Endodermal cell (in vitro differentiated cells): ENCODE results near the gene DHX9. TPM values are rescaled to one million over a fixed set of nuclear protein-coding genes. Genes with fewer than 3 reads are reported as not detected.
"Not testable (repeated sequence)": the region's sequence is repeated elsewhere in the genome, so short reads cannot be mapped to it uniquely, and the experiment has no call there.

Experiments used
- DNase-seq: peaks from one replicate; pipeline ENCODE4 v3.0.0-alpha.2; 2017
- H3K27ac ChIP-seq: 2 replicates; pipeline ENCODE4 v1.5.1; 2013; ENCODE audit warnings: mild to moderate bottlenecking, low read depth, low read length, moderate library complexity
- H3K27me3 ChIP-seq: 2 replicates; pipeline ENCODE4 v1.6.1; 2013; ENCODE audit warnings: mild to moderate bottlenecking, low read length, moderate library complexity; ENCODE audit not compliant: insufficient read depth, control insufficient read depth, poor library complexity, severe bottlenecking
- H3K36me3 ChIP-seq: 2 replicates; pipeline ENCODE4 v1.7.0; 2013; ENCODE audit warnings: mild to moderate bottlenecking, low read length, moderate library complexity; ENCODE audit not compliant: control insufficient read depth, insufficient read depth
- H3K4me1 ChIP-seq: one replicate; pipeline ENCODE4 v1.7.0; 2013; ENCODE audit warnings: low read length; ENCODE audit not compliant: control insufficient read depth, insufficient read depth
- H3K4me3 ChIP-seq: 2 replicates; pipeline ENCODE4 v1.5.1; 2013; ENCODE audit warnings: mild to moderate bottlenecking, low read length, moderate library complexity
- H3K9ac ChIP-seq: 2 replicates; pipeline ENCODE4 v1.6.1; 2013; ENCODE audit warnings: mild to moderate bottlenecking, low read length, moderate library complexity; ENCODE audit not compliant: poor library complexity, severe bottlenecking; ENCODE audit errors: extremely low read depth
- H3K9me3 ChIP-seq: 2 replicates; pipeline ENCODE4 v1.6.1; 2013; ENCODE audit warnings: mild to moderate bottlenecking, low read length, moderate library complexity; ENCODE audit not compliant: control insufficient read depth
- H3K27ac Mint-ChIP-seq: 2 replicates; pipeline ENCODE4 v1.8.0; 2020; ENCODE audit warnings: mixed read lengths
- H3K27me3 Mint-ChIP-seq: 2 replicates; pipeline ENCODE4 v1.8.0; 2021; ENCODE audit warnings: mild to moderate bottlenecking, mixed read lengths; ENCODE audit not compliant: insufficient read depth
- H3K36me3 Mint-ChIP-seq: 2 replicates; pipeline ENCODE4 v1.8.0; 2020; ENCODE audit warnings: low read depth, mixed read lengths
- H3K4me1 Mint-ChIP-seq: 2 replicates; pipeline ENCODE4 v1.8.0; 2020; ENCODE audit warnings: mixed read lengths
- H3K4me3 Mint-ChIP-seq: 2 replicates; pipeline ENCODE4 v1.8.0; 2020; ENCODE audit warnings: mild to moderate bottlenecking, moderate library complexity, mixed read lengths
- H3K9me3 Mint-ChIP-seq: 2 replicates; pipeline ENCODE4 v1.8.0; 2020; ENCODE audit warnings: mild to moderate bottlenecking, mixed read lengths
- WGBS, 2 experiments: methylation state at CpG; one replicate each; pipeline versions ENCODE4 v1.1.5 to v1.1.7; 2013; ENCODE audit warnings: missing lambda C conversion rate in 2 of 2, mixed read lengths in 1 of 2; ENCODE audit not compliant: insufficient coverage in 1 of 2, insufficient read length in 1 of 2; 5-methylcytosine and 5-hydroxymethylcytosine counted together
- total RNA-seq, 2 donors: library from RNA; stranded (reverse); fragmentation: NEBNext Ultra II Directional in 1 of 2; extraction: Animal tissue kit (Norgen Biotek cat#: 25700) in 1 of 2; gene quantifications; 2 replicates in 1 of 2; 3 replicates in 1 of 2; pipeline ENCODE4 v1.2.1, GENCODE V29; 2021
- TF ChIP-seq, protein P1 (sequence below): fragments of 200-600 bp; sonication (generic); conservative IDR thresholded peaks from 2 replicates; pipeline ENCODE4 v1.5.0; 2021; ENCODE audit warnings: antibody characterized with exemption, mild to moderate bottlenecking

The DHX9 gene
- total RNA-seq, 2 donors from 2014 or later: 264 to 278 TPM

DNA sequence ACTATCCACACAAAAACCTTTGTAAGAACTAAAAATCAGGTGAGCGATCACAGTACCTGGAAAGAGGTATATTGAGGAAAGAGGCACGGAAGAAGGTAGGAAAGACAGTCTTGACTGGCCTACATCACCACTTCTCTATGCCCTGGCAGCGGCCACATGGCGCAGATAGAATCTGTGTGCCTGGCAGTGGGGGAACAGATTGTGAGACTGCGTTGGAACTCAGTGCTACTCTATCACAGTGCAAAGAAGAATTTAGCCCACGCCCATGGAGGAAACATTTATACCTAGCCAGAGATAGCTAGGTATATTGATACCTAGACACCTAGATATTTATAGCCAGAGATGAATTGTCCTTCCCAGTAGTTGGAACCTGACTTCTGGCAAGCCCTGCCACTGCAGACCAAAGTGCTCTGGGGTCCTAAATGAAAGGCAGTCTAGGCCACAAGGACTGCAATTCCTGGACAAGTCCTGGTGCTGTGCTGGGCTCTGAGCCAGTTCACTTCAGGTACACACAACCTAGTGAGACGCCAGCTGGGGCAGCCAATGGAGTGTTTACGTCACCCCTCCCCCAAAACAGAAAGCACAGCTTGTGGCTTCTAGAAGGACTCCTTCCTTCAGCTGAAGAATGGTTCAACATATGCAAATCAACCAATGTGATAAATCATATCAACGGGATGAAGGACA, 51.9 kb downstream of the DHX9 start:
- Histone ChIP-seq H3K9ac (no peak overlapping the region), H3K27me3 (no peaks in the 10 kb centered on the region), H3K27ac (no peak overlapping the region), H3K9me3 (no peaks in the 10 kb centered on the region), H3K36me3 (peaks cover 33% of the 10 kb centered on the region), H3K4me1 (no peaks in the 10 kb centered on the region), H3K4me3 (no peak overlapping the region)
- Mint-ChIP-seq H3K4me3 (no peak overlapping the region), H3K9me3 (peaks cover 8% of the 10 kb centered on the region), H3K27me3 (no peaks in the 10 kb centered on the region), H3K36me3 (peaks cover 26% of the 10 kb centered on the region), H3K4me1 (peaks cover 3% of the 10 kb centered on the region), H3K27ac (no peak overlapping the region)
- TF ChIP-seq, protein P1, sequence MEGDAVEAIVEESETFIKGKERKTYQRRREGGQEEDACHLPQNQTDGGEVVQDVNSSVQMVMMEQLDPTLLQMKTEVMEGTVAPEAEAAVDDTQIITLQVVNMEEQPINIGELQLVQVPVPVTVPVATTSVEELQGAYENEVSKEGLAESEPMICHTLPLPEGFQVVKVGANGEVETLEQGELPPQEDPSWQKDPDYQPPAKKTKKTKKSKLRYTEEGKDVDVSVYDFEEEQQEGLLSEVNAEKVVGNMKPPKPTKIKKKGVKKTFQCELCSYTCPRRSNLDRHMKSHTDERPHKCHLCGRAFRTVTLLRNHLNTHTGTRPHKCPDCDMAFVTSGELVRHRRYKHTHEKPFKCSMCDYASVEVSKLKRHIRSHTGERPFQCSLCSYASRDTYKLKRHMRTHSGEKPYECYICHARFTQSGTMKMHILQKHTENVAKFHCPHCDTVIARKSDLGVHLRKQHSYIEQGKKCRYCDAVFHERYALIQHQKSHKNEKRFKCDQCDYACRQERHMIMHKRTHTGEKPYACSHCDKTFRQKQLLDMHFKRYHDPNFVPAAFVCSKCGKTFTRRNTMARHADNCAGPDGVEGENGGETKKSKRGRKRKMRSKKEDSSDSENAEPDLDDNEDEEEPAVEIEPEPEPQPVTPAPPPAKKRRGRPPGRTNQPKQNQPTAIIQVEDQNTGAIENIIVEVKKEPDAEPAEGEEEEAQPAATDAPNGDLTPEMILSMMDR: no peak
- peak; percentile 65 for DNase-seq
- 78 to 81% methylated on average over 6 to 9 of the region's 9 CpGs for WGBS, 2 experiments

DNA sequence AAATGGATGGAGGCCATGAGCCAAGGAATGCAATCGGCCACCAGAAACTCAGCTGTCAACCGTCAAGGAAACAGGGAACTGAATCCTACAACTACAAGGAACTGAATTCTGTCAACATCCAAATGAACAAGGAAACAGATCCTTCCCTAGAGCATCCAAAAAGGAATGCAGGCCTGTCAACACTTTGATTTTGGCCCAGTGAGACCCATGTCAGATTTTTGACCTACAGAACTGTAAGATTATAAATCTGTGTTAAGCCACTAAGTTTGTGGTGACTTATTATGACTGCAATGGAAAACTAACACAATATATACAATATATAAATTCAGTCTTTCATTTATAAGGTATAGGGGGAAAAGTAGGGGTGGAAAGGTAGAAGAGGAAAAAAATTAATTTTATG, 58.5 kb downstream of the DHX9 start:
- Mint-ChIP-seq H3K4me3 (no peak overlapping the region), H3K9me3 (peaks cover 8% of the 10 kb centered on the region), H3K27me3 (no peaks in the 10 kb centered on the region), H3K4me1 (no peaks in the 10 kb centered on the region), H3K27ac (no peak overlapping the region), H3K36me3 (no peaks in the 10 kb centered on the region)
- DNase-seq: no peak
- TF ChIP-seq, protein P1: no peak
- no peak overlapping the region for H3K4me3 ChIP-seq
- H3K4me1 ChIP-seq: no peaks in the 10 kb centered on the region
- no peak overlapping the region for H3K27ac ChIP-seq
- no peaks in the 10 kb centered on the region for H3K9me3 ChIP-seq
- no peak overlapping the region for H3K9ac ChIP-seq
- H3K27me3 ChIP-seq: no peaks in the 10 kb centered on the region
- WGBS, 2 experiments: 93 to 100% methylated on average over 2 of the region's 2 CpGs
- H3K36me3 ChIP-seq: no peaks in the 10 kb centered on the region

DNA sequence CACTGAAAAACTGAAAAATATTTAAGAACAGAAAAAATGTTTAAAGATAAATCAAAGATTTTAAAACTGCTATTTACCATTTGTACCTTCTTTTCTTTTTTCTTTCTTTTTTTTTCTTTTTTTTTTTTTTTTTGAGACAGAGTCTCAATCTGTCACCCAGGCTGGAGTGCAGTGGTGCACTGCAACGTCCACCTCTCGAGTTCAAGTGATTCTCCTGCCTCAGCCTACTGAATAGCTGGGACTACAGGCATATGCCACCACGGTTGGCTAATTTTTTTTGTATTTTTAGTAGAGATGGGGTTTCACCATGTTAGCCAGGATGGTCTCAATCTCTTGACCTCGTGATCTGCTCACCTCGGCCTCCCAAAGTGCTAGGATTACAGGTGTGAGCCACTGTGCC, 62.8 kb downstream of the DHX9 start:
- H3K4me1 ChIP-seq, H3K27ac ChIP-seq, H3K4me3 ChIP-seq, H3K27me3 ChIP-seq, H3K36me3 Mint-ChIP-seq, H3K9me3 Mint-ChIP-seq, H3K4me1 Mint-ChIP-seq, H3K4me3 Mint-ChIP-seq, H3K27ac Mint-ChIP-seq, H3K9me3 ChIP-seq, H3K27me3 Mint-ChIP-seq, DNase-seq, H3K9ac ChIP-seq, H3K36me3 ChIP-seq: not testable (repeated sequence)
- WGBS, 2 experiments: 85 to 94% methylated on average over 5 of the region's 5 CpGs

DNA sequence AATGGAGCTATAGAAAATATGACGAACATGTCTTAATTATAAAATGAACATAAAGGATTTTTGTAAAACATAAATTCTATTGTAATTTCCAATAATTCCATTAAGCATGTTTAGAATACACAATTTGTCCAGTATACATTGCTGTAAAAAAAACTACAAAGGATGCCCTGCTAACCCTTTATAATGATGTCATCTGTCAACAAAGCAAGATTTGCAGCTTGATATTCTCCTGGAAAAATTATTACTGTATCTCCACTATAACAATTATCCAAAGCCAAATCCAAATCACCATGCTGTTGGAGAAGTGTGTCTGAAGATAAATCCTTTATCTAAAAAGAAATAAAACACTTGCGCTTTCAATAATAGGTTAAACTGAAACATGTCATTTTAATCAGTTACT, 66.2 kb downstream of the DHX9 start:
- Histone ChIP-seq H3K27ac (no peak overlapping the region), H3K27me3 (no peaks in the 10 kb centered on the region), H3K4me1 (no peaks in the 10 kb centered on the region), H3K36me3 (no peaks in the 10 kb centered on the region), H3K9ac (no peak overlapping the region), H3K9me3 (peaks cover 3% of the 10 kb centered on the region), H3K4me3 (no peak overlapping the region)
- DNase-seq: no peak
- Mint-ChIP-seq H3K9me3 (peaks cover 2% of the 10 kb centered on the region), H3K36me3 (no peaks in the 10 kb centered on the region), H3K27me3 (no peaks in the 10 kb centered on the region), H3K27ac (no peak overlapping the region), H3K4me1 (peaks cover 7% of the 10 kb centered on the region), H3K4me3 (no peak overlapping the region)
- 100% methylated on average over 1 of the region's 2 CpGs for WGBS, 2 experiments
- TF ChIP-seq, protein P1: no peak
